Effector memory CD4-positive, alpha-beta T cell (primary cell): ENCODE measurements around the gene TTBK1.
A peak's percentile ranks its signal among the peaks of the same experiment; 100 is the strongest.

ENCODE experiments used
- DNase-seq, 3 donors: peaks; one replicate each; pipeline ENCODE4 v3.0.0-alpha.2; 2020
- H3K27ac ChIP-seq: 2 replicates; pipeline ENCODE4 v1.7.0; 2013; ENCODE audit warnings: mild to moderate bottlenecking, low read length, moderate library complexity; ENCODE audit not compliant: insufficient read depth, poor library complexity, severe bottlenecking
- H3K27me3 ChIP-seq: replicated peaks from 2 replicates; pipeline ENCODE4 v1.7.0; 2013; ENCODE audit warnings: mild to moderate bottlenecking, low read length; ENCODE audit not compliant: insufficient read depth, control insufficient read depth, poor library complexity, severe bottlenecking
- H3K36me3 ChIP-seq: 2 replicates; pipeline ENCODE4 v1.7.0; 2013; ENCODE audit warnings: mild to moderate bottlenecking, low read length, moderate library complexity; ENCODE audit not compliant: control insufficient read depth, insufficient read depth
- H3K4me1 ChIP-seq: 2 replicates; pipeline ENCODE4 v1.7.0; 2013; ENCODE audit warnings: low read length, mild to moderate bottlenecking; ENCODE audit not compliant: control insufficient read depth, insufficient read depth, poor library complexity, severe bottlenecking
- H3K4me3 ChIP-seq: 2 replicates; pipeline ENCODE4 v1.7.0; 2013; ENCODE audit warnings: low read length, low read depth, mild to moderate bottlenecking; ENCODE audit not compliant: insufficient read depth, poor library complexity, severe bottlenecking
- H3K9me3 ChIP-seq: 2 replicates; pipeline ENCODE4 v1.7.0; 2013; ENCODE audit warnings: mild to moderate bottlenecking, low read length, moderate library complexity; ENCODE audit not compliant: control insufficient read depth

TTBK1 gene

GRCh38 chr6:43269273-43270007 lies 26.2 kb downstream of the TTBK1 start:
- no peaks in the 10 kb centered on the region for H3K36me3 ChIP-seq
- H3K27me3 ChIP-seq, result no peaks in the 10 kb centered on the region
- peak overlapping the region; percentile 44 for H3K4me3 ChIP-seq
- H3K9me3 ChIP-seq, result no peaks in the 10 kb centered on the region
- peaks cover 13% of the 10 kb centered on the region for H3K4me1 ChIP-seq
- H3K27ac ChIP-seq, result no peak overlapping the region
- DNase-seq, result peak in 1 of 3 donors; percentile 11

- no peak for DNase-seq
- H3K36me3 ChIP-seq, result no peaks in the 10 kb centered on the region
- H3K9me3 ChIP-seq, result no peaks in the 10 kb centered on the region
- no peak overlapping the region for H3K27ac ChIP-seq
- peaks cover 3% of the 10 kb centered on the region for H3K27me3 ChIP-seq
- H3K4me1 ChIP-seq, result peaks cover 24% of the 10 kb centered on the region
- no peak overlapping the region for H3K4me3 ChIP-seq
These were observed 28.0 kb downstream of the TTBK1 start for GRCh38 chr6:43271103-43271815.

- DNase-seq, result no peak
- Histone ChIP-seq H3K4me1 (peaks cover 28% of the 10 kb centered on the region), H3K4me3 (no peak overlapping the region), H3K36me3 (no peaks in the 10 kb centered on the region), H3K27ac (no peak overlapping the region), H3K27me3 (peaks cover 7% of the 10 kb centered on the region), H3K9me3 (no peaks in the 10 kb centered on the region)
These were observed 28.7 kb downstream of the TTBK1 start for GRCh38 chr6:43271944-43272343.

GRCh38 chr6:43273707-43274106 lies 30.4 kb downstream of the TTBK1 start:
- H3K36me3 ChIP-seq, result no peaks in the 10 kb centered on the region
- H3K9me3 ChIP-seq, result no peaks in the 10 kb centered on the region
- peaks cover 7% of the 10 kb centered on the region for H3K27me3 ChIP-seq
- H3K27ac ChIP-seq, result no peak overlapping the region
- DNase-seq, result no peak
- H3K4me1 ChIP-seq, result peaks cover 28% of the 10 kb centered on the region
- H3K4me3 ChIP-seq, result no peak overlapping the region

GRCh38 chr6:43274127-43274915 lies 31.0 kb downstream of the TTBK1 start:
- Histone ChIP-seq H3K4me1 (peaks cover 24% of the 10 kb centered on the region), H3K36me3 (no peaks in the 10 kb centered on the region), H3K9me3 (no peaks in the 10 kb centered on the region), H3K27ac (no peak overlapping the region), H3K4me3 (no peak overlapping the region), H3K27me3 (peaks cover 7% of the 10 kb centered on the region)
- DNase-seq, result no peak

GRCh38 chr6:43274916-43275597 lies 31.8 kb downstream of the TTBK1 start:
- Histone ChIP-seq H3K27ac (no peak overlapping the region), H3K4me1 (peaks cover 19% of the 10 kb centered on the region), H3K4me3 (peak overlapping the region; percentile 62), H3K9me3 (no peaks in the 10 kb centered on the region), H3K27me3 (peaks cover 7% of the 10 kb centered on the region), H3K36me3 (no peaks in the 10 kb centered on the region)
- DNase-seq, result peak in 1 of 3 donors; percentile 2

- peak overlapping the region; percentile 62 for H3K4me3 ChIP-seq
- H3K27ac ChIP-seq, result no peak overlapping the region
- peaks cover 19% of the 10 kb centered on the region for H3K4me1 ChIP-seq
- H3K36me3 ChIP-seq, result no peaks in the 10 kb centered on the region
- no peaks in the 10 kb centered on the region for H3K9me3 ChIP-seq
- H3K27me3 ChIP-seq, result peaks cover 7% of the 10 kb centered on the region
- no peak for DNase-seq
These were observed 32.7 kb downstream of the TTBK1 start for GRCh38 chr6:43275801-43276576.

GRCh38 chr6:43276577-43277305 lies 33.5 kb downstream of the TTBK1 start:
- peaks cover 7% of the 10 kb centered on the region for H3K27me3 ChIP-seq

GRCh38 chr6:43277306-43277642 lies 34.0 kb downstream of the TTBK1 start:
- Histone ChIP-seq H3K36me3 (no peaks in the 10 kb centered on the region), H3K4me1 (peaks cover 19% of the 10 kb centered on the region), H3K9me3 (no peaks in the 10 kb centered on the region), H3K27ac (no peak overlapping the region), H3K27me3 (peaks cover 7% of the 10 kb centered on the region), H3K4me3 (no peak overlapping the region)
- no peak for DNase-seq

More at GRCh38 chr6:43276577-43277305, 33.5 kb downstream of the TTBK1 start:
- H3K36me3 ChIP-seq, result no peaks in the 10 kb centered on the region
- DNase-seq, result no peak
- no peak overlapping the region for H3K27ac ChIP-seq
- peaks cover 19% of the 10 kb centered on the region for H3K4me1 ChIP-seq
- H3K9me3 ChIP-seq, result no peaks in the 10 kb centered on the region
- H3K4me3 ChIP-seq, result peak overlapping the region; percentile 62
